ENCODE data around the gene TIMP3. TPM values are rescaled to one million over a fixed set of nuclear protein-coding genes. Genes with fewer than 3 reads are reported as not detected.

The TIMP3 gene
- total and polyA plus RNA-seq, 2 of the 4 experiments (the other 2 are of a cell fraction): 98.8 to 179 TPM

- TF ChIP-seq CTCF (conservative IDR thresholded peaks at IDR 0.05; ENCODE audit: low read depth, low read length): no peak
Measured at GRCh38 chr22:32771756-32772155, 29.7 kb upstream of the TIMP3 start (continued).

GRCh38 chr22:32775957-32776356 lies 25.5 kb upstream of the TIMP3 start:
- no peak overlapping the region for H3K4me2 ChIP-seq (ENCODE audit: low read depth, low read length)
- CTCF ChIA-PET: interaction anchor here (0.7 kb wide), 1 partner anchor 122 kb away, joined by 6 read pairs; no protein-coding TSS in a partner anchor
- no peak overlapping the region for H3K23ac ChIP-seq (ENCODE audit: low read depth, low read length)
- dilution Hi-C loops (cut with HindIII; ENCODE audit: low sequenced_read_pairs, unreplicated experiment): no loop called here
- no peaks in the 10 kb centered on the region for H3K9me1 ChIP-seq (ENCODE audit: insufficient read depth, low read length)
- H2BK5ac ChIP-seq (ENCODE audit: low read depth, low read length, poor library complexity, severe bottlenecking): no peak overlapping the region
- no peak overlapping the region for H3K9ac ChIP-seq (ENCODE audit: low read depth, low read length)
- no peak overlapping the region for H3K4me3 ChIP-seq (ENCODE audit: insufficient read depth, low read depth, low read length)
- no peak overlapping the region for H2AK9ac ChIP-seq (replicated peaks; ENCODE audit: low read depth, low read length, poor library complexity)
- H3K18ac ChIP-seq (ENCODE audit: low read depth, low read length): no peak overlapping the region
- ATAC-seq (ENCODE audit: low read depth): no peak
- intact Hi-C loops (cut with micrococcal nuclease): no loop called here
- H3K27ac ChIP-seq (ENCODE audit: insufficient read depth, low read length): no peak overlapping the region
- 0 out of 2 replicates have a peak, but pooled peaks have one; percentile 21 for TF ChIP-seq CTCF (conservative IDR thresholded peaks at IDR 0.05; ENCODE audit: low read depth, low read length)
- TF ChIP-seq SMC3 (IDR thresholded peaks at IDR 0.05; ENCODE audit: low read depth, low read length): no peak
- H2AFZ ChIP-seq (replicated peaks; ENCODE audit: low read length, poor library complexity): no peak overlapping the region
- no peak overlapping the region for H3K56ac ChIP-seq (ENCODE audit: extremely low read depth, insufficient read depth, low read length)
- H2BK20ac ChIP-seq (ENCODE audit: low read depth, low read length): no peak overlapping the region
- no peaks in the 10 kb centered on the region for H3K36me3 ChIP-seq (ENCODE audit: control insufficient read depth, insufficient read depth, low read length)
- no peak overlapping the region; the same call in 1 of the 2 replicates for H2BK120ac ChIP-seq (ENCODE audit: low read depth, low read length)
- no peaks in the 10 kb centered on the region for H3K79me1 ChIP-seq (ENCODE audit: low read depth in 1 of 2, low read length in 2 of 2)
- H2AK5ac ChIP-seq (ENCODE audit: low read depth, low read length): peak overlapping the region; percentile 4; the same call in 1 of the 2 replicates
- POLR2A ChIA-PET (ENCODE audit: unreplicated experiment): no interaction called here
- no peak overlapping the region for H3K14ac ChIP-seq (replicated peaks; ENCODE audit: low read depth, low read length)
- no peak overlapping the region for H4K5ac ChIP-seq (ENCODE audit: low read depth, low read length)
- H4K8ac ChIP-seq (ENCODE audit: low read depth in 2 of 2, low read length in 2 of 2): no peak overlapping the region
- H3K4me1 ChIP-seq (ENCODE audit: control insufficient read depth, insufficient read depth, low read length): peaks cover 6% of the 10 kb centered on the region; the same call in 1 of the 2 replicates
- no CpG with 5 or more reads among the region's 6 CpGs for WGBS, 2 experiments (ENCODE audit: extremely low coverage in 2 of 2, insufficient read length in 1 of 2)
- peaks cover 3% of the 10 kb centered on the region for H3K27me3 ChIP-seq (ENCODE audit: control insufficient read depth, insufficient read depth, low read length)
- no peaks in the 10 kb centered on the region for H4K20me1 ChIP-seq (ENCODE audit: insufficient read depth, low read length)
- no peak overlapping the region for H4K91ac ChIP-seq (ENCODE audit: insufficient read depth, low read depth, low read length)
- no TSS peak for BruUV-seq (replicated peaks)
- DNase-seq: no peak
- in situ Hi-C loops (cut with MboI; ENCODE audit: low sequenced_read_pairs): no loop called here
- no peak overlapping the region; the same call in 1 of the 2 replicates for H3K4ac ChIP-seq (ENCODE audit: low read depth, low read length)
- peaks cover 5% of the 10 kb centered on the region for H3K9me3 ChIP-seq (ENCODE audit: control insufficient read depth, insufficient read depth, low read length)
- no peak overlapping the region for H2BK15ac ChIP-seq (ENCODE audit: low read depth, low read length)

All from IMR-90 (cell line).